ENCODE measurements around the gene MAST2.
A peak's percentile ranks its signal among the peaks of the same experiment; 100 is the strongest.

MAST2 gene

GRCh38 chr1:46068525-46068924 is 265.1 kb downstream of the MAST2 start:
- Mint-ChIP-seq H3K4me3 (no peak overlapping the region), H3K36me3 (no peaks in the 10 kb centered on the region), H3K27ac (no peak overlapping the region), H3K9me3 (no peaks in the 10 kb centered on the region), H3K4me1 (peaks cover 6% of the 10 kb centered on the region)
- ATAC-seq (no peak), DNase-seq (ENCODE audit: low spot score in 2 of 2) (no peak)

DNA sequence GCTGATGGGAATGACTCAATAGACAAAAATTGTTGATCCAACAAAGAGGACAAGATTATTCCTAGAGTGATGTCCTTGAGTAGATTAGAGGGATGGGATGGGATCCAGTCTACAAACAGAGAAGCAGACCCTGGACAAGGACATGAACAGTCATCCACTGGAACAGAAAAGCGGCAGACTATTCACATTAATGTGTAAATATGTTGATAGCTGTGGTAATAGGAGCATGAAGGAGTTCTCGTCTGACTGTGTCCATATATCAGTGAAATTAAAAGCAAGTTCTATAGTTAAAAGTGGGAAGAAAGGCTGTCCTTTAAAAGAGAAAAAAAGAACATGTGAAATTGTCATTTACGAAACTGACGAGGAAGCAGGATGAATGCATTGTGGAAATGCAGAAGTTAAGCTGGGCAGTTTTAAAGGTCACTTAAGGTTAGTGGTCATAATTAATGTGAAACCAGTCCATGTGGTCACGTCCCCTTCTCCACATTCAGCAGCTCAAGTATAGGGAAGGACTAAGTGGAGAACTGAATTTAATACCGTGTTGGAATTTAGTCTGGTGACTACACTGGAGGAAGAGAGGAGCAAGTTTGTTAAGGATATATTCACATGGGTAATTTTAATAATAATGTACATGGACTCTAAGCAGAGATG is 266.9 kb downstream of the MAST2 start:
- H3K9me3 Mint-ChIP-seq, result no peaks in the 10 kb centered on the region
- H3K27ac Mint-ChIP-seq, result no peak overlapping the region
- H3K36me3 Mint-ChIP-seq, result no peaks in the 10 kb centered on the region
- no peak overlapping the region for H3K4me3 Mint-ChIP-seq
- peaks cover 3% of the 10 kb centered on the region for H3K4me1 Mint-ChIP-seq
- DNase-seq (ENCODE audit: low spot score in 2 of 2) (no peak), ATAC-seq (no peak)

DNA sequence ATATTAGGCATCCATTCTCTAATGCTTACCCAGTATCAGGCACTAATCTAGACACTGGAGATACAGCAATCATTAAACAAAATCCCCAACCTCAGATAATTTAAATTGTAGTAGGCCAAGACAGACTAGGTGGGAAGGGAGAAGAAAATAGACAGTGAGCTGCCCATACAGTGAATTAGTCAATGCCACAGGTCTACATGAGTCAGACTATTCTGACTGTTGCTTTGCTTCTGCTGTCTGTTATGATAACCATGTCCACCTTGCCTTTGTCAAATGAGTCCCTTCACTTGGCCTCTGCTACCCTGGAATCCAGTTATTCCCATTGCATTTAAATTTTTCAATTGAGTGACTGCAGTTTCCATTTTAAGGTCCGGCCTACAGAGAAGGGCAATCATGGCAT is 269.6 kb downstream of the MAST2 start:
- no peaks in the 10 kb centered on the region for H3K36me3 Mint-ChIP-seq
- H3K4me3 Mint-ChIP-seq, result no peak overlapping the region
- no peak for DNase-seq (ENCODE audit: low spot score in 2 of 2)
- no peaks in the 10 kb centered on the region for H3K4me1 Mint-ChIP-seq
- ATAC-seq, result peak; percentile 82
- no peaks in the 10 kb centered on the region for H3K9me3 Mint-ChIP-seq
- no peak overlapping the region for H3K27ac Mint-ChIP-seq

DNA sequence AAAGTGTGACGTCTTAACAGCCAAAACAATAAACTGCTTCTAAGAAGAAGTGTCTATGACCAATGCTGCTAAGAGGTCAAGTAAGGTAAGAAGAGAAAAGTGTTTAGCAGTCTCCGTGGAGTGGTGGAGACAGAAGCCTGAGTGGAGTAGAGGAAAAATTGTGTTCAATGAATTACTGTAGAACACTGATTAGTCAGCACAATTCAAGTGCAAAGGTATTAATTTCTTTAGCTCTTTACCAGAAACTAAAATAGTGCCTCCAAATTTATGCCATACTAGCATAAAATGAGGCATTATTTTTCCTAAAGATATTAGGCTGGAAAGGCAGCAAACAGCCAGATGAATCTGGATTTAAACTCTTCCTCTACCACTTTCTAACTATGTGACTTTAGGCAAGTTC is 272.9 kb downstream of the MAST2 start:
- Mint-ChIP-seq H3K4me3 (no peak overlapping the region), H3K4me1 (no peaks in the 10 kb centered on the region), H3K9me3 (no peaks in the 10 kb centered on the region), H3K36me3 (no peaks in the 10 kb centered on the region), H3K27ac (no peak overlapping the region)
- no peak for DNase-seq (ENCODE audit: low spot score in 2 of 2)
- ATAC-seq, result no peak

GRCh38 chr1:46077644-46078043 is 274.2 kb downstream of the MAST2 start:
- Mint-ChIP-seq H3K36me3 (no peaks in the 10 kb centered on the region), H3K9me3 (no peaks in the 10 kb centered on the region), H3K4me1 (no peaks in the 10 kb centered on the region), H3K4me3 (no peak overlapping the region), H3K27ac (no peak overlapping the region)
- DNase-seq (ENCODE audit: low spot score in 2 of 2) (no peak), ATAC-seq (no peak)

GRCh38 chr1:46080257-46080656 is 276.8 kb downstream of the MAST2 start:
- Mint-ChIP-seq H3K36me3 (no peaks in the 10 kb centered on the region), H3K4me1 (no peaks in the 10 kb centered on the region), H3K27ac (no peak overlapping the region), H3K9me3 (no peaks in the 10 kb centered on the region), H3K4me3 (no peak overlapping the region)
- ATAC-seq, result no peak
- no peak for DNase-seq (ENCODE audit: low spot score in 2 of 2)

DNA sequence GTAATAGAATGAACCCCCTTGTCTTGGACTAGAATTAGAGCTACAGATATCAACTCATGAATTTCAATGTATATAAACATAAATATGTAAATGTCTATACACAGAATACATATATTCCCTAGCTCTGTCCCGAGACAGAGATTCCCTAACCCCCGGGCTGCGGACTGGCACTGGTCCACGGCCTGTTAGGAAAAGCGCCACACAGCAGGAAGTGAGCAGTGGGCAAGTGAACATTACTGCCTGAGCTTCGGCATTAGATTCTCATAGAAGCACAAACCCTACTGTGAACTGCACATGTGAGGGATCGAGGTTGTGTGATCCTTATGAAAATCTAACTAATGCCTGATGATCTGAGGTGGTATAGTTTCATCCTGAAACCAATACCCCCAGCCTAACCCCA is 277.8 kb downstream of the MAST2 start:
- Mint-ChIP-seq H3K27ac (no peak overlapping the region), H3K36me3 (no peaks in the 10 kb centered on the region), H3K9me3 (no peaks in the 10 kb centered on the region), H3K4me3 (no peak overlapping the region), H3K4me1 (no peaks in the 10 kb centered on the region)
- DNase-seq (ENCODE audit: low spot score in 2 of 2) (no peak), ATAC-seq (no peak)

DNA sequence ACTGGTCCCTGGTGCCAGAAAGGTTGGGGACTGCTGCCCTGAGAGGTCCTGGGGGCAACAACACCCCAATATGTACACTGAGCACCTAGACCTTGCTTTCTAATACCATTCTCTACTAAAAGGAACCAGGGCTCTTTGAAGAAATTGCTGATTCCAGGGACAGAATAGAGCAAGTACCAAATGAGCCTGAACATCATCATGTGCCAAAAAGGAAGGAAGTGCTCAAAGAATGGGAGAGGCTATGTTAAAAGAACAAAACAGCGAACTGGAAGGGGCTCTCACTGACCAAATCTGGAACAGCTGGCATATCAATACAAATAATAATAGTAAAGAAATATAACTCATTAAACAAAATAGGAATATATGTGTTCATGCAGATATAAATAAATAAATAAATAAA is 278.2 kb downstream of the MAST2 start:
- DNase-seq (ENCODE audit: low spot score in 2 of 2) (no peak), ATAC-seq (no peak)
- Mint-ChIP-seq H3K9me3 (no peaks in the 10 kb centered on the region), H3K27ac (no peak overlapping the region), H3K4me1 (no peaks in the 10 kb centered on the region), H3K4me3 (no peak overlapping the region), H3K36me3 (no peaks in the 10 kb centered on the region)

DNA sequence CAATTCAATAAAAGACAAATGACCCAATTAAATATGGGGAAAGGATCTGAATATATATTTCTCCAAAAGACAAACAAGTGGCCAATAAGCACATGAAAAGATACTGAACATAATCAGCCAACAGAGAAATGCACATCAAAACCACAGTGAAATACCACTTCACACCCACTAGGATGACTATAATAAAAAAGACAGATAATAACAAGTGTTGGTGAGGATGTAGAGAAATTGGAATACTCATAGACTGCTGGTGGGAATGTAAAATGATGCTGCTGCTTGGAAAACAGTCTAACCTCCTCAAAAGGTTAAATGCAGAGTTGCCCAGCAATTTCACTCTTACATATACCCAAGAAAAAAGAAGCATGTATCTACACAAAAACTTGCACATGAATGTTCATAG is 280.2 kb downstream of the MAST2 start:
- DNase-seq (ENCODE audit: low spot score in 2 of 2) (no peak), ATAC-seq (no peak)
- Mint-ChIP-seq H3K27ac (no peak overlapping the region), H3K4me3 (no peak overlapping the region), H3K4me1 (no peaks in the 10 kb centered on the region), H3K9me3 (no peaks in the 10 kb centered on the region), H3K36me3 (no peaks in the 10 kb centered on the region)

GRCh38 chr1:46084553-46085451 is 281.4 kb downstream of the MAST2 start:
- DNase-seq (ENCODE audit: low spot score in 2 of 2) (no peak), ATAC-seq (no peak)
- Mint-ChIP-seq H3K27ac (no peak overlapping the region), H3K36me3 (no peaks in the 10 kb centered on the region), H3K4me3 (no peak overlapping the region), H3K9me3 (no peaks in the 10 kb centered on the region), H3K4me1 (no peaks in the 10 kb centered on the region)

Measured in stimulated activated effector memory CD8-positive, alpha-beta T cell treated with anti-CD3 and anti-CD28 coated beads, Interleukin-12 subunit alpha, Interleukin-12 subunit beta, amount 100 ng/mL, for 72 hours (primary cell).